ENCODE measurements around the gene COL27A1.
A peak's percentile ranks its signal among the peaks of the same experiment; 100 is the strongest.

The COL27A1 gene

GRCh38 chr9:114334490-114334889, 179.2 kb downstream of the COL27A1 start:
- no peak for DNase-seq (ENCODE audit: insufficient read length, low spot score)
- no peak for TF ChIP-seq PAX5 (IDR thresholded peaks at IDR 0.05; ENCODE audit: insufficient read depth, low read length, severe bottlenecking)
- no peak for TF ChIP-seq POU2F2 (IDR thresholded peaks at IDR 0.05; ENCODE audit: low read depth, low read length)
- no peak for TF ChIP-seq POLR2A (IDR thresholded peaks at IDR 0.05; ENCODE audit: low read depth, low read length)
- no peak for TF ChIP-seq SPI1 (IDR thresholded peaks at IDR 0.05; ENCODE audit: low read depth, low read length)
- no peak for TF ChIP-seq TAF1 (IDR thresholded peaks at IDR 0.05; ENCODE audit: low read depth, low read length)
- no peak for TF ChIP-seq POLR2AphosphoS5 (IDR thresholded peaks at IDR 0.05; ENCODE audit: low read depth, low read length)
- FAIRE-seq: no peak

GRCh38 chr9:114335745-114336144, 180.4 kb downstream of the COL27A1 start:
- no peak for FAIRE-seq
- DNase-seq (ENCODE audit: insufficient read length, low spot score): no peak
- TF ChIP-seq SPI1 (IDR thresholded peaks at IDR 0.05; ENCODE audit: low read depth, low read length) (no peak), POU2F2 (IDR thresholded peaks at IDR 0.05; ENCODE audit: low read depth, low read length) (no peak), POLR2A (IDR thresholded peaks at IDR 0.05; ENCODE audit: low read depth, low read length) (no peak), POLR2AphosphoS5 (IDR thresholded peaks at IDR 0.05; ENCODE audit: low read depth, low read length) (no peak), PAX5 (IDR thresholded peaks at IDR 0.05; ENCODE audit: insufficient read depth, low read length, severe bottlenecking) (no peak), TAF1 (IDR thresholded peaks at IDR 0.05; ENCODE audit: low read depth, low read length) (no peak)

- FAIRE-seq (no peak), DNase-seq (ENCODE audit: insufficient read length, low spot score) (no peak)
- TF ChIP-seq SPI1 (IDR thresholded peaks at IDR 0.05; ENCODE audit: low read depth, low read length) (no peak), POLR2AphosphoS5 (IDR thresholded peaks at IDR 0.05; ENCODE audit: low read depth, low read length) (0 out of 2 replicates have a peak, but pooled peaks have one; percentile 22), PAX5 (IDR thresholded peaks at IDR 0.05; ENCODE audit: insufficient read depth, low read length, severe bottlenecking) (no peak), POU2F2 (IDR thresholded peaks at IDR 0.05; ENCODE audit: low read depth, low read length) (no peak), POLR2A (IDR thresholded peaks at IDR 0.05; ENCODE audit: low read depth, low read length) (no peak), TAF1 (IDR thresholded peaks at IDR 0.05; ENCODE audit: low read depth, low read length) (no peak)
Measured at GRCh38 chr9:114336157-114336556, 180.8 kb downstream of the COL27A1 start.

GRCh38 chr9:114336699-114337395, 181.5 kb downstream of the COL27A1 start:
- FAIRE-seq (no peak), DNase-seq (ENCODE audit: insufficient read length, low spot score) (no peak)
- TF ChIP-seq SPI1 (IDR thresholded peaks at IDR 0.05; ENCODE audit: low read depth, low read length): no peak
- no peak for TF ChIP-seq PAX5 (IDR thresholded peaks at IDR 0.05; ENCODE audit: insufficient read depth, low read length, severe bottlenecking)
- no peak for TF ChIP-seq POLR2A (IDR thresholded peaks at IDR 0.05; ENCODE audit: low read depth, low read length)
- TF ChIP-seq POU2F2 (IDR thresholded peaks at IDR 0.05; ENCODE audit: low read depth, low read length): no peak
- no peak for TF ChIP-seq TAF1 (IDR thresholded peaks at IDR 0.05; ENCODE audit: low read depth, low read length)
- no peak for TF ChIP-seq POLR2AphosphoS5 (IDR thresholded peaks at IDR 0.05; ENCODE audit: low read depth, low read length)

- DNase-seq (ENCODE audit: insufficient read length, low spot score) (no peak), FAIRE-seq (no peak)
- no peak for TF ChIP-seq SPI1 (IDR thresholded peaks at IDR 0.05; ENCODE audit: low read depth, low read length)
- TF ChIP-seq POLR2A (IDR thresholded peaks at IDR 0.05; ENCODE audit: low read depth, low read length): no peak
- no peak for TF ChIP-seq POU2F2 (IDR thresholded peaks at IDR 0.05; ENCODE audit: low read depth, low read length)
- TF ChIP-seq PAX5 (IDR thresholded peaks at IDR 0.05; ENCODE audit: insufficient read depth, low read length, severe bottlenecking): no peak
- no peak for TF ChIP-seq TAF1 (IDR thresholded peaks at IDR 0.05; ENCODE audit: low read depth, low read length)
Measured at GRCh38 chr9:114338187-114338586, 182.8 kb downstream of the COL27A1 start.

GRCh38 chr9:114339130-114339908, 184.0 kb downstream of the COL27A1 start:
- DNase-seq (ENCODE audit: insufficient read length, low spot score) (peak; percentile 65), FAIRE-seq (peak; percentile 91)
- no peak for TF ChIP-seq POU2F2 (IDR thresholded peaks at IDR 0.05; ENCODE audit: low read depth, low read length)
- no peak for TF ChIP-seq PAX5 (IDR thresholded peaks at IDR 0.05; ENCODE audit: insufficient read depth, low read length, severe bottlenecking)
- no peak for TF ChIP-seq POLR2AphosphoS5 (IDR thresholded peaks at IDR 0.05; ENCODE audit: low read depth, low read length)
- TF ChIP-seq SPI1 (IDR thresholded peaks at IDR 0.05; ENCODE audit: low read depth, low read length): no peak
- TF ChIP-seq POLR2A (IDR thresholded peaks at IDR 0.05; ENCODE audit: low read depth, low read length): no peak
- TF ChIP-seq TAF1 (IDR thresholded peaks at IDR 0.05; ENCODE audit: low read depth, low read length): no peak

- DNase-seq (ENCODE audit: insufficient read length, low spot score) (no peak), FAIRE-seq (no peak)
- no peak for TF ChIP-seq POU2F2 (IDR thresholded peaks at IDR 0.05; ENCODE audit: low read depth, low read length)
- TF ChIP-seq TAF1 (IDR thresholded peaks at IDR 0.05; ENCODE audit: low read depth, low read length): no peak
- TF ChIP-seq POLR2A (IDR thresholded peaks at IDR 0.05; ENCODE audit: low read depth, low read length): no peak
- TF ChIP-seq POLR2AphosphoS5 (IDR thresholded peaks at IDR 0.05; ENCODE audit: low read depth, low read length): no peak
- TF ChIP-seq PAX5 (IDR thresholded peaks at IDR 0.05; ENCODE audit: insufficient read depth, low read length, severe bottlenecking): no peak
- no peak for TF ChIP-seq SPI1 (IDR thresholded peaks at IDR 0.05; ENCODE audit: low read depth, low read length)
Measured at GRCh38 chr9:114341152-114341830, 186.0 kb downstream of the COL27A1 start.

- FAIRE-seq (no peak), DNase-seq (ENCODE audit: insufficient read length, low spot score) (no peak)
- no peak for TF ChIP-seq SPI1 (IDR thresholded peaks at IDR 0.05; ENCODE audit: low read depth, low read length)
- no peak for TF ChIP-seq POLR2A (IDR thresholded peaks at IDR 0.05; ENCODE audit: low read depth, low read length)
- TF ChIP-seq POU2F2 (IDR thresholded peaks at IDR 0.05; ENCODE audit: low read depth, low read length): no peak
- TF ChIP-seq POLR2AphosphoS5 (IDR thresholded peaks at IDR 0.05; ENCODE audit: low read depth, low read length): no peak
- TF ChIP-seq PAX5 (IDR thresholded peaks at IDR 0.05; ENCODE audit: insufficient read depth, low read length, severe bottlenecking): no peak
- no peak for TF ChIP-seq TAF1 (IDR thresholded peaks at IDR 0.05; ENCODE audit: low read depth, low read length)
Measured at GRCh38 chr9:114341991-114342390, 186.7 kb downstream of the COL27A1 start.
